ENCODE measurements around the gene KRT79.

Gene KRT79

DNA sequence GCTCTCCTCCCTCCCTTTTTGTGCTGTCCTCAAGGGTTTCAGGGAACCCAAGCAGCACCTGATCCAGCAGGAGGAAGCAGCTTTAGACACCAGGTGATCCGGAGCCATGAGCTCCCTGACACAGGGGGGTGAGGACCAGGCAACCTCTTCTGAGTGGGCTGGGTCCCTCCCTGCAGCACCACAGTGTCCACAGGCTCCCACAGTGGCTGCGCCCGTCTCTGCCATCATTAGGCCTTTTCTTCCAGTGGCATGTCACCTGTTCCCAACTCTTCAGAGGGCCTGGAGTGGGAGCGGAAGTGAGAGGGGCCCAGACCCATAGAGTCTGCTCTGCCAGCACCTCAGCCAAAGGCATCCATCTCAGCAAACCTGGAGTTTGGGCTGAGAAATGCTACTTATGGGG, 56.5 kb downstream of the KRT79 start:
- Histone ChIP-seq H3K9me3 (ENCODE audit: control insufficient read depth, low read length) (no peaks in the 10 kb centered on the region), H3K4me3 (ENCODE audit: insufficient read depth, low read depth, low read length) (no peak overlapping the region), H3K36me3 (ENCODE audit: control insufficient read depth, insufficient read depth, low read length) (no peaks in the 10 kb centered on the region), H3K27me3 (ENCODE audit: control insufficient read depth, insufficient read depth, low read length, poor library complexity, severe bottlenecking) (peaks cover 3% of the 10 kb centered on the region), H3K4me1 (ENCODE audit: control insufficient read depth, insufficient read depth, low read length) (no peaks in the 10 kb centered on the region), H3K27ac (ENCODE audit: insufficient read depth, low read depth, low read length, poor library complexity, severe bottlenecking) (no peak overlapping the region)
- 94 to 96% methylated on average over 4 of the region's 4 CpGs for WGBS, 2 experiments

DNA sequence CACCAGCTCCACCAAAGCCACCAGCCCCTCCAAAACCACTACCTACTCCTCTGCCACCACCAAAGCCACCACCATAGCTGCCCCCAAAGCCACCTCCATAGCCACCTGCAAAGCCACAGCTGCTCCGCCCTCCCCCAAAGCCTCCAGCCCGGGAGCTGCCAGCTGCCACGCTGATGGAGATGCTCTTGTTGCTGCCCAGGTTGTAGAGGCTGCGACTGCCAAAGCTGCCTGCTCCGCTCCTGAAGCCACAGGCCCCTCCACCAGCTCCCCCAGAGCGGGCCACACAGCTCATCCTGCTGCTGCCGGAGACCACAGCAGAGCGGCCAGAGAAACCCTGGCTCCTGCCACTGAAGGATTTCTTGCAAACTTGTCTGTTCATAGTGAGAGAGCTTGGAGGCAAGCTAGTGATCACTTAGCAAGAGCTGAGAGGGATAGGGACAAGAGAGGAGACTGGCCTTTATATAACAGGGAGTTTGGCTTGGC, 57.2 kb downstream of the KRT79 start, which contains the start of gene KRT76:
Gene KRT76 (minus strand): TSS at position 433 of the 483 bp plus-strand sequence. CDS start 54 bp downstream, at position 379.
- 91% methylated on average over 8 of the region's 8 CpGs for WGBS, 2 experiments
- H3K9me3 ChIP-seq (ENCODE audit: control insufficient read depth, low read length), result no peaks in the 10 kb centered on the region
- H3K27ac ChIP-seq (ENCODE audit: insufficient read depth, low read depth, low read length, poor library complexity, severe bottlenecking), result no peak within 1 kb of the TSS
- peaks cover 3% of the 10 kb centered on the region for H3K27me3 ChIP-seq (ENCODE audit: control insufficient read depth, insufficient read depth, low read length, poor library complexity, severe bottlenecking)
- H3K4me1 ChIP-seq (ENCODE audit: control insufficient read depth, insufficient read depth, low read length), result no peaks in the 10 kb centered on the region
- H3K36me3 ChIP-seq (ENCODE audit: control insufficient read depth, insufficient read depth, low read length), result no peaks in the 10 kb centered on the region
- no peak within 1 kb of the TSS for H3K4me3 ChIP-seq (ENCODE audit: insufficient read depth, low read depth, low read length)

DNA sequence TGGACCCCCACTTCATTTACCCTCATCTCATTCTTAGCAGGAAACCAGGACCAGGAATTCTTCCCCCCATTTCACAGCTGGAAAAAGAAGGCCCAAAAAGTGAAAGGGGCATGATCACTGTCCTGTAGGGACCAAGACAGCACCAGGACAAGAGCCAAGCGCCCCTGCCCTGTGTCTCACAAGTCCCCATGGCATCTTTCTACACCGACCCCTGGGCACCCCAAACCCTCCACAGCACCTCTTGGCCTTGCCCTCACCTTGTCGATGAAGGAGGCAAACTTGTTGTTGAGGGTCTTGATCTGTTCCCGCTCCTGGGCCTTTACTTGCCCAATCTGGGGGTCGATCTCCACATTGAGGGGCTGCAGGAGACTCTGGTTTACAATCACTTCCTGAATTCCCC, 57.7 kb downstream of the KRT79 start:
- Histone ChIP-seq H3K27ac (ENCODE audit: insufficient read depth, low read depth, low read length, poor library complexity, severe bottlenecking) (no peak overlapping the region), H3K27me3 (ENCODE audit: control insufficient read depth, insufficient read depth, low read length, poor library complexity, severe bottlenecking) (peaks cover 3% of the 10 kb centered on the region), H3K4me3 (ENCODE audit: insufficient read depth, low read depth, low read length) (no peak overlapping the region), H3K9me3 (ENCODE audit: control insufficient read depth, low read length) (no peaks in the 10 kb centered on the region), H3K36me3 (ENCODE audit: control insufficient read depth, insufficient read depth, low read length) (no peaks in the 10 kb centered on the region), H3K4me1 (ENCODE audit: control insufficient read depth, insufficient read depth, low read length) (no peaks in the 10 kb centered on the region)
- 89 to 94% methylated on average over 5 of the region's 5 CpGs for WGBS, 2 experiments

DNA sequence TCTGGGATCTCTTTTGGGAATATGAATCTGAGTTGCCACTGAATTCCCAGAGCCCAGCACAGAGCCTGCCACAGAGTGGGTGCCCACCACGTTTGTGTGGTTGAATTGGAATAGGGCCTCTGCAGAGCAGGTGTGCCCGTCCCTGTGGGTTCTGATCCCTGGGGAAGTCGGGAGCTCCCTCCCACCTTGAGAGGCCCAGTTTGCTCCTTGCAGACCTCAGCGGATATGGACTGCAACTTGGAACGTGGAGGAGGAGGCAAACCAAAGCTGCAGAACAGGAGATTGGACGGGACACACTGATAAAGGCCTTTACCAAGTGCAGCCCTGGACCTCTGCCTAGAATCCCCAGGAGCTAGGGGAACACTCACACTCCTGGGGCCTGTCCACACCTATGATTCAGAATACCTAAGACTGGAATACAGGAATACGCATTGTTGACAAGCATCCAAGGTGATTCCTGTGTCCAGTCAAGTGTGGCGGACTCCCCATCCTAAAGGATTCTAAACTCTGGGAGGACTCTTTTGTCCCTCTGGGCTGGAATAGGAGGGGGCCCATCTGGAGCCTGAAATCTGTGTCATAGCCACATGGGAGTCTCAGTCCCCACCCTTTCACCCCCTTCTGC, 59.4 kb downstream of the KRT79 start:
- Histone ChIP-seq H3K4me3 (ENCODE audit: insufficient read depth, low read depth, low read length) (no peak overlapping the region), H3K36me3 (ENCODE audit: control insufficient read depth, insufficient read depth, low read length) (no peaks in the 10 kb centered on the region), H3K27me3 (ENCODE audit: control insufficient read depth, insufficient read depth, low read length, poor library complexity, severe bottlenecking) (no peaks in the 10 kb centered on the region), H3K4me1 (ENCODE audit: control insufficient read depth, insufficient read depth, low read length) (no peaks in the 10 kb centered on the region), H3K9me3 (ENCODE audit: control insufficient read depth, low read length) (no peaks in the 10 kb centered on the region), H3K27ac (ENCODE audit: insufficient read depth, low read depth, low read length, poor library complexity, severe bottlenecking) (no peak overlapping the region)
- 91 to 92% methylated on average over 8 of the region's 8 CpGs for WGBS, 2 experiments

DNA sequence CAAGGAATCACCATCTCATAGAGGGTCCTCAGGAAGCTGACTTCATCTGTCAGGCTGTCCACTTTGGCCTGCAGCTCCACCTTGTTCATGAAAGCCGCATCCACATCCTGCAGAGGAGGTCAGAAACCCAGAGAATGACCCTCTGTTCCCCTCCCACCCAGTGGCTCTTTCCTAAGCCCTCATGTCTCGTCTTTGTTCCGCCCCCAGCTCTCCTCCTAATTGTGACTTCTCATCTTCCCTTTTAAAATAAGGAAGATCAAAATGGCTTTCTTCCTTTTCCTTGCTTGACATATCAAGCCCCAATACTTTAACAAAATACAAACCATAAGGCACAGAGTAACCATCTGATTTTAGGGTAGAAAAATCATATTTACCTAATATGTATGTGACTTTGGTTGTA, 61.3 kb downstream of the KRT79 start:
- WGBS, 2 experiments, result 77 to 82% methylated on average over 3 of the region's 3 CpGs
- H3K27me3 ChIP-seq (ENCODE audit: control insufficient read depth, insufficient read depth, low read length, poor library complexity, severe bottlenecking), result no peaks in the 10 kb centered on the region
- no peaks in the 10 kb centered on the region for H3K36me3 ChIP-seq (ENCODE audit: control insufficient read depth, insufficient read depth, low read length)
- no peak overlapping the region for H3K4me3 ChIP-seq (ENCODE audit: insufficient read depth, low read depth, low read length)
- H3K9me3 ChIP-seq (ENCODE audit: control insufficient read depth, low read length), result no peaks in the 10 kb centered on the region
- H3K4me1 ChIP-seq (ENCODE audit: control insufficient read depth, insufficient read depth, low read length), result no peaks in the 10 kb centered on the region
- H3K27ac ChIP-seq (ENCODE audit: insufficient read depth, low read depth, low read length, poor library complexity, severe bottlenecking), result no peak overlapping the region

DNA sequence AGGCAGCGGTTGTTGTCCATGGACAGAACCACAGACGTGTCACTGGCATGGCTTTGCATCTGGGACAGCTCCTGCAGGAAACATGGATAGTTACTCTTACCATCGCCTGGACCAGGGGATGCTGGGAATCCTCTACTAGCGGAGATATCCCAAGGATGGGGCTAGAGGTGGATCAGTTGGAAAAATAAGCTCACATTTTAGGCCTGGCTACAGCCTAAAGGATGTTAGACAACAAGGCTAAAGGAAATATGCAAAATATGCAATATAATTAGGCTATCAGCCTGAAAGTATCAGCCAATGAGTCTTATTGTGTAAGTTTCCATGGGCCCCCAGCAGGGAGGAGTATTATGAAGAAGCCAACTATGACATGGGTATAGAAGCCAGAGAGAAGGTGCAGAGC, 61.9 kb downstream of the KRT79 start:
- H3K4me1 ChIP-seq (ENCODE audit: control insufficient read depth, insufficient read depth, low read length), result no peaks in the 10 kb centered on the region
- no peaks in the 10 kb centered on the region for H3K36me3 ChIP-seq (ENCODE audit: control insufficient read depth, insufficient read depth, low read length)
- H3K27ac ChIP-seq (ENCODE audit: insufficient read depth, low read depth, low read length, poor library complexity, severe bottlenecking), result no peak overlapping the region
- H3K4me3 ChIP-seq (ENCODE audit: insufficient read depth, low read depth, low read length), result no peak overlapping the region
- H3K27me3 ChIP-seq (ENCODE audit: control insufficient read depth, insufficient read depth, low read length, poor library complexity, severe bottlenecking), result no peaks in the 10 kb centered on the region
- WGBS, 2 experiments, result 90 to 91% methylated on average over 4 of the region's 4 CpGs
- H3K9me3 ChIP-seq (ENCODE audit: control insufficient read depth, low read length), result no peaks in the 10 kb centered on the region

DNA sequence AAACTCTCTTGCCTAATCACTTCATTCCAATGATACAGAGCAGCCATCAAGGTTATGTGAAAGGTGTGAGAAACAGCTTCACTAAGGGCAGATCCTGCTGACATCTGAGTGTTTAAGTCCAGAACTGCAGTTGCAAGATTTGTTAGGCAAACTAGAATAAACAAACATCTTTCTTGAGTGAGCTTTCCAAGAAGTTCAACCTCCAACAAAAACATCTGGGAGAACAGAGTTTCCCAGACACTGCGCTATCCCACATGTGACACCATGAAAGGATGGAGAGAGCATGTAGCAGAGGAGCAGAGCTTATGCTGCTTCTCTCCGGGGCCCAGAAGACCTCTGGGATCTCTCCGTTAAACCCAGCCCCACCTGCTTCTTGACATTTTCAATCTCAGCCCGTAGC, 62.6 kb downstream of the KRT79 start:
- 79 to 81% methylated on average over 4 of the region's 4 CpGs for WGBS, 2 experiments
- Histone ChIP-seq H3K4me1 (ENCODE audit: control insufficient read depth, insufficient read depth, low read length) (no peaks in the 10 kb centered on the region), H3K27ac (ENCODE audit: insufficient read depth, low read depth, low read length, poor library complexity, severe bottlenecking) (no peak overlapping the region), H3K36me3 (ENCODE audit: control insufficient read depth, insufficient read depth, low read length) (no peaks in the 10 kb centered on the region), H3K27me3 (ENCODE audit: control insufficient read depth, insufficient read depth, low read length, poor library complexity, severe bottlenecking) (no peaks in the 10 kb centered on the region), H3K4me3 (ENCODE audit: insufficient read depth, low read depth, low read length) (no peak overlapping the region), H3K9me3 (ENCODE audit: control insufficient read depth, low read length) (no peaks in the 10 kb centered on the region)
